HuH-7.5 (cell line): ENCODE measurements around the gene RASSF5.

Experiments
- DNase-seq: peaks from one replicate; pipeline ENCODE4 v3.0.0; 2011; ENCODE audit warnings: low spot score

The RASSF5 gene

GRCh38 chr1:206547104-206547503, 39.8 kb downstream of the RASSF5 start:
- DNase-seq: no peak

- no peak for DNase-seq
These were observed 43.1 kb downstream of the RASSF5 start for GRCh38 chr1:206550446-206550845.

- DNase-seq: no peak
These were observed 44.1 kb downstream of the RASSF5 start for GRCh38 chr1:206551296-206551985.

- no peak for DNase-seq
These were observed 44.6 kb downstream of the RASSF5 start for GRCh38 chr1:206551986-206552326.

- DNase-seq: no peak
These were observed 46.9 kb downstream of the RASSF5 start for GRCh38 chr1:206554211-206554610.

GRCh38 chr1:206554701-206555472, 47.6 kb downstream of the RASSF5 start:
- DNase-seq: no peak

- peak; percentile 33 for DNase-seq
These were observed 48.2 kb downstream of the RASSF5 start for GRCh38 chr1:206555473-206555935.

GRCh38 chr1:206556047-206556749, 48.9 kb downstream of the RASSF5 start:
- peak; percentile 35 for DNase-seq

GRCh38 chr1:206556750-206557635, 49.7 kb downstream of the RASSF5 start:
- DNase-seq: peak; percentile 27

GRCh38 chr1:206557636-206558473, 50.5 kb downstream of the RASSF5 start:
- no peak for DNase-seq

- no peak for DNase-seq
These were observed 51.7 kb downstream of the RASSF5 start for GRCh38 chr1:206558794-206559671.

GRCh38 chr1:206559672-206559995, 52.3 kb downstream of the RASSF5 start:
- no peak for DNase-seq

GRCh38 chr1:206560007-206560716, 52.8 kb downstream of the RASSF5 start:
- DNase-seq: no peak

- no peak for DNase-seq
These were observed 56.3 kb downstream of the RASSF5 start for GRCh38 chr1:206563367-206564207.

- DNase-seq: no peak
These were observed 58.7 kb downstream of the RASSF5 start for GRCh38 chr1:206565995-206566394.

GRCh38 chr1:206566999-206567398, 59.7 kb downstream of the RASSF5 start:
- DNase-seq: no peak

GRCh38 chr1:206568256-206568655, 60.9 kb downstream of the RASSF5 start:
- no peak for DNase-seq

GRCh38 chr1:206568779-206569352, 61.5 kb downstream of the RASSF5 start:
- DNase-seq: no peak
